ENCODE measurements around the gene HSPA12A.

The HSPA12A gene

GRCh38 chr10:116653885-116654284 lies 88.5 kb downstream of the HSPA12A start:
- Histone ChIP-seq H3K4me1 (ENCODE audit: control insufficient read depth, insufficient read depth, low read length, poor library complexity, severe bottlenecking) (no peaks in the 10 kb centered on the region), H3K4me3 (ENCODE audit: extremely low read depth, insufficient read depth, low read length, poor library complexity, severe bottlenecking) (no peak overlapping the region), H3K27ac (ENCODE audit: low read depth, low read length, severe bottlenecking) (no peak overlapping the region), H3K9me3 (ENCODE audit: control insufficient read depth, low read length) (no peaks in the 10 kb centered on the region), H3K36me3 (ENCODE audit: control insufficient read depth, insufficient read depth, low read length) (no peaks in the 10 kb centered on the region)
- no CpG with 5 or more reads among the region's 1 CpG for WGBS, 2 experiments (ENCODE audit: insufficient coverage in 2 of 2)

- Histone ChIP-seq H3K36me3 (ENCODE audit: control insufficient read depth, insufficient read depth, low read length) (no peaks in the 10 kb centered on the region), H3K4me1 (ENCODE audit: control insufficient read depth, insufficient read depth, low read length, poor library complexity, severe bottlenecking) (no peaks in the 10 kb centered on the region), H3K9me3 (ENCODE audit: control insufficient read depth, low read length) (no peaks in the 10 kb centered on the region), H3K27ac (ENCODE audit: low read depth, low read length, severe bottlenecking) (no peak overlapping the region), H3K4me3 (ENCODE audit: extremely low read depth, insufficient read depth, low read length, poor library complexity, severe bottlenecking) (no peak overlapping the region)
- 65 to 96% methylated on average over 6 of the region's 8 CpGs for WGBS, 2 experiments (ENCODE audit: insufficient coverage in 2 of 2)
Observed at GRCh38 chr10:116648903-116649302, 93.5 kb downstream of the HSPA12A start.

GRCh38 chr10:116646502-116646901 lies 95.9 kb downstream of the HSPA12A start:
- no peaks in the 10 kb centered on the region for H3K9me3 ChIP-seq (ENCODE audit: control insufficient read depth, low read length)
- 88 to 92% methylated on average over 3 to 5 of the region's 5 CpGs for WGBS, 2 experiments (ENCODE audit: insufficient coverage in 2 of 2)
- no peaks in the 10 kb centered on the region for H3K36me3 ChIP-seq (ENCODE audit: control insufficient read depth, insufficient read depth, low read length)
- no peak overlapping the region for H3K27ac ChIP-seq (ENCODE audit: low read depth, low read length, severe bottlenecking)
- H3K4me1 ChIP-seq (ENCODE audit: control insufficient read depth, insufficient read depth, low read length, poor library complexity, severe bottlenecking): no peaks in the 10 kb centered on the region
- H3K4me3 ChIP-seq (ENCODE audit: extremely low read depth, insufficient read depth, low read length, poor library complexity, severe bottlenecking): no peak overlapping the region

- H3K4me3 ChIP-seq (ENCODE audit: extremely low read depth, insufficient read depth, low read length, poor library complexity, severe bottlenecking): no peak overlapping the region
- no peak overlapping the region for H3K27ac ChIP-seq (ENCODE audit: low read depth, low read length, severe bottlenecking)
- no peaks in the 10 kb centered on the region for H3K36me3 ChIP-seq (ENCODE audit: control insufficient read depth, insufficient read depth, low read length)
- H3K9me3 ChIP-seq (ENCODE audit: control insufficient read depth, low read length): peaks cover 2% of the 10 kb centered on the region
- WGBS, 2 experiments (ENCODE audit: insufficient coverage in 2 of 2): 11% methylated on average over 1 of the region's 1 CpG; no CpG with 5 or more reads in 1 of the 2 experiments
- H3K4me1 ChIP-seq (ENCODE audit: control insufficient read depth, insufficient read depth, low read length, poor library complexity, severe bottlenecking): no peaks in the 10 kb centered on the region
Observed at GRCh38 chr10:116637830-116638229, 104.5 kb downstream of the HSPA12A start.

GRCh38 chr10:116636976-116637375 lies 105.4 kb downstream of the HSPA12A start:
- Histone ChIP-seq H3K4me3 (ENCODE audit: extremely low read depth, insufficient read depth, low read length, poor library complexity, severe bottlenecking) (no peak overlapping the region), H3K27ac (ENCODE audit: low read depth, low read length, severe bottlenecking) (no peak overlapping the region), H3K4me1 (ENCODE audit: control insufficient read depth, insufficient read depth, low read length, poor library complexity, severe bottlenecking) (no peaks in the 10 kb centered on the region), H3K9me3 (ENCODE audit: control insufficient read depth, low read length) (peaks cover 2% of the 10 kb centered on the region), H3K36me3 (ENCODE audit: control insufficient read depth, insufficient read depth, low read length) (no peaks in the 10 kb centered on the region)
- WGBS, 2 experiments (ENCODE audit: insufficient coverage in 2 of 2): no CpG with 5 or more reads among the region's 2 CpGs

- no peak overlapping the region for H3K27ac ChIP-seq (ENCODE audit: low read depth, low read length, severe bottlenecking)
- no peak overlapping the region for H3K4me3 ChIP-seq (ENCODE audit: extremely low read depth, insufficient read depth, low read length, poor library complexity, severe bottlenecking)
- no peaks in the 10 kb centered on the region for H3K4me1 ChIP-seq (ENCODE audit: control insufficient read depth, insufficient read depth, low read length, poor library complexity, severe bottlenecking)
- H3K9me3 ChIP-seq (ENCODE audit: control insufficient read depth, low read length): peaks cover 2% of the 10 kb centered on the region
- H3K36me3 ChIP-seq (ENCODE audit: control insufficient read depth, insufficient read depth, low read length): no peaks in the 10 kb centered on the region
Observed at GRCh38 chr10:116636385-116636784, 106.0 kb downstream of the HSPA12A start.

GRCh38 chr10:116634126-116634975 lies 108.0 kb downstream of the HSPA12A start:
- no peak overlapping the region for H3K27ac ChIP-seq (ENCODE audit: low read depth, low read length, severe bottlenecking)
- H3K4me3 ChIP-seq (ENCODE audit: extremely low read depth, insufficient read depth, low read length, poor library complexity, severe bottlenecking): no peak overlapping the region
- 87% methylated on average over 8 to 11 of the region's 11 CpGs for WGBS, 2 experiments (ENCODE audit: insufficient coverage in 2 of 2)
- no peaks in the 10 kb centered on the region for H3K36me3 ChIP-seq (ENCODE audit: control insufficient read depth, insufficient read depth, low read length)
- H3K9me3 ChIP-seq (ENCODE audit: control insufficient read depth, low read length): no peaks in the 10 kb centered on the region
- H3K4me1 ChIP-seq (ENCODE audit: control insufficient read depth, insufficient read depth, low read length, poor library complexity, severe bottlenecking): no peaks in the 10 kb centered on the region

GRCh38 chr10:116633216-116633600 lies 109.2 kb downstream of the HSPA12A start:
- Histone ChIP-seq H3K4me1 (ENCODE audit: control insufficient read depth, insufficient read depth, low read length, poor library complexity, severe bottlenecking) (no peaks in the 10 kb centered on the region), H3K9me3 (ENCODE audit: control insufficient read depth, low read length) (no peaks in the 10 kb centered on the region), H3K4me3 (ENCODE audit: extremely low read depth, insufficient read depth, low read length, poor library complexity, severe bottlenecking) (no peak overlapping the region), H3K27ac (ENCODE audit: low read depth, low read length, severe bottlenecking) (no peak overlapping the region), H3K36me3 (ENCODE audit: control insufficient read depth, insufficient read depth, low read length) (no peaks in the 10 kb centered on the region)
- WGBS, 2 experiments (ENCODE audit: insufficient coverage in 2 of 2): 92 to 95% methylated on average over 6 to 7 of the region's 8 CpGs

- no peak overlapping the region for H3K4me3 ChIP-seq (ENCODE audit: extremely low read depth, insufficient read depth, low read length, poor library complexity, severe bottlenecking)
- H3K27ac ChIP-seq (ENCODE audit: low read depth, low read length, severe bottlenecking): no peak overlapping the region
- 88 to 98% methylated on average over 11 to 17 of the region's 17 CpGs for WGBS, 2 experiments (ENCODE audit: insufficient coverage in 2 of 2)
- no peaks in the 10 kb centered on the region for H3K36me3 ChIP-seq (ENCODE audit: control insufficient read depth, insufficient read depth, low read length)
- H3K4me1 ChIP-seq (ENCODE audit: control insufficient read depth, insufficient read depth, low read length, poor library complexity, severe bottlenecking): no peaks in the 10 kb centered on the region
- no peaks in the 10 kb centered on the region for H3K9me3 ChIP-seq (ENCODE audit: control insufficient read depth, low read length)
Observed at GRCh38 chr10:116632596-116633215, 109.7 kb downstream of the HSPA12A start.

- 85% methylated on average over 3 to 6 of the region's 6 CpGs for WGBS, 2 experiments (ENCODE audit: insufficient coverage in 2 of 2)
- H3K4me3 ChIP-seq (ENCODE audit: extremely low read depth, insufficient read depth, low read length, poor library complexity, severe bottlenecking): no peak overlapping the region
Observed at GRCh38 chr10:116631871-116632295, 110.5 kb downstream of the HSPA12A start.

GRCh38 chr10:116630020-116630419 lies 112.3 kb downstream of the HSPA12A start:
- Histone ChIP-seq H3K4me3 (ENCODE audit: extremely low read depth, insufficient read depth, low read length, poor library complexity, severe bottlenecking) (no peak overlapping the region), H3K36me3 (ENCODE audit: control insufficient read depth, insufficient read depth, low read length) (no peaks in the 10 kb centered on the region), H3K27ac (ENCODE audit: low read depth, low read length, severe bottlenecking) (no peak overlapping the region), H3K9me3 (ENCODE audit: control insufficient read depth, low read length) (no peaks in the 10 kb centered on the region), H3K4me1 (ENCODE audit: control insufficient read depth, insufficient read depth, low read length, poor library complexity, severe bottlenecking) (no peaks in the 10 kb centered on the region)
- 89% methylated on average over 1 of the region's 2 CpGs; no CpG with 5 or more reads in 1 of the 2 experiments for WGBS, 2 experiments (ENCODE audit: insufficient coverage in 2 of 2)

More at GRCh38 chr10:116631871-116632295, 110.5 kb downstream of the HSPA12A start:
- no peak overlapping the region for H3K27ac ChIP-seq (ENCODE audit: low read depth, low read length, severe bottlenecking)
- H3K36me3 ChIP-seq (ENCODE audit: control insufficient read depth, insufficient read depth, low read length): no peaks in the 10 kb centered on the region
- no peaks in the 10 kb centered on the region for H3K4me1 ChIP-seq (ENCODE audit: control insufficient read depth, insufficient read depth, low read length, poor library complexity, severe bottlenecking)
- H3K9me3 ChIP-seq (ENCODE audit: control insufficient read depth, low read length): no peaks in the 10 kb centered on the region

Data from mesodermal cell (in vitro differentiated cells).